HG02678 (cell line): Measurements from ENCODE around the gene ASB13.

Source experiments
- ATAC-seq: cut with Tn5 transposase; IDR thresholded peaks from one replicate; pipeline ENCODE4 v1.9.1; 2021; ENCODE audit warnings: mild to moderate bottlenecking, moderate library complexity; ENCODE audit not compliant: unreplicated experiment

The ASB13 gene

GRCh38 chr10:5666008-5666840 lies at the start of gene ASB13:
Gene ASB13 (minus strand): TSS chr10:5666595. CDS start chr10:5666551, 44 bp downstream.
- ATAC-seq = peak; percentile 75

- ATAC-seq = no peak
Measured at GRCh38 chr10:5711642-5712041, 45.2 kb upstream of the ASB13 start.

- no peak for ATAC-seq
Measured at GRCh38 chr10:5710859-5711258, 44.5 kb upstream of the ASB13 start.

GRCh38 chr10:5709865-5710264 lies 43.5 kb upstream of the ASB13 start:
- ATAC-seq = no peak

GRCh38 chr10:5708356-5708755 lies 42.0 kb upstream of the ASB13 start:
- no peak for ATAC-seq

GRCh38 chr10:5698062-5698461 lies 31.7 kb upstream of the ASB13 start:
- no peak for ATAC-seq

- no peak for ATAC-seq
Measured at GRCh38 chr10:5697342-5697741, 30.9 kb upstream of the ASB13 start.

GRCh38 chr10:5694573-5694972 lies 28.2 kb upstream of the ASB13 start:
- ATAC-seq = no peak

- ATAC-seq = peak; percentile 86
Measured at GRCh38 chr10:5692461-5693358, 26.3 kb upstream of the ASB13 start.

GRCh38 chr10:5691786-5692185 lies 25.4 kb upstream of the ASB13 start:
- no peak for ATAC-seq

GRCh38 chr10:5688587-5688986 lies 22.2 kb upstream of the ASB13 start:
- no peak for ATAC-seq

- ATAC-seq = no peak
Measured at GRCh38 chr10:5685764-5686240, 19.4 kb upstream of the ASB13 start.

GRCh38 chr10:5684971-5685763 lies 18.8 kb upstream of the ASB13 start:
- peak; percentile 44 for ATAC-seq

- ATAC-seq = peak; percentile 81
Measured at GRCh38 chr10:5684318-5684970, 18.0 kb upstream of the ASB13 start, which contains the start of gene TASOR2. Gene TASOR2 (plus strand): TSS chr10:5684838. CDS start chr10:5720643, 35,805 bp downstream.

- no peak for ATAC-seq
Measured at GRCh38 chr10:5683065-5683464, 16.7 kb upstream of the ASB13 start.

GRCh38 chr10:5681930-5682329 lies 15.5 kb upstream of the ASB13 start:
- no peak for ATAC-seq

- ATAC-seq = no peak
Measured at GRCh38 chr10:5679606-5680005, 13.2 kb upstream of the ASB13 start.

GRCh38 chr10:5679037-5679435 lies 12.6 kb upstream of the ASB13 start:
- ATAC-seq = no peak

- ATAC-seq = no peak
Measured at GRCh38 chr10:5678397-5679036, 12.1 kb upstream of the ASB13 start.
